Adrenal gland (tissue), 5 donors: ENCODE measurements around the gene GNB1L.

Source experiments
- CTCF ChIP-seq, 6 experiments: fragments of 450-650 bp in 4 of 6; fragments of 200-600 bp in 2 of 6; sonication (generic) in 1 of 6; IDR thresholded peaks; 1 replicate in 5 of 6; 2 replicates in 1 of 6; pipeline versions ENCODE4 v1.5.1 to v1.8.0; 2016 to 2021; ENCODE audit warnings: antibody characterized with exemption in 6 of 6, mild to moderate bottlenecking in 2 of 6, moderate library complexity in 1 of 6
- POLR2A ChIP-seq, 2 donors: fragments of 450-650 bp; IDR thresholded peaks; one replicate each; pipeline ENCODE4 v1.6.1; 2017; ENCODE audit warnings: antibody characterized with exemption in 2 of 2, mild to moderate bottlenecking in 2 of 2, moderate library complexity in 1 of 2
- donor health status: DM: no; HTN: no; CAD: no.

GRCh38 chr22:19902245-19902715 is 47.6 kb upstream of the GNB1L start:
- TF ChIP-seq CTCF (IDR thresholded peaks at IDR 0.05) (no peak), POLR2A (IDR thresholded peaks at IDR 0.05) (no peak)
